Right lobe of liver (tissue), 4 donors: ENCODE results near the gene EIF4A3.

ENCODE experiments used
- CTCF ChIP-seq, 4 donors: fragments of 200-600 bp in 3 of 4; fragments of 450-650 bp in 1 of 4; IDR thresholded peaks; one replicate each; pipeline versions ENCODE4 v1.5.1 to v1.8.0; 2016 to 2022; ENCODE audit warnings: antibody characterized with exemption in 4 of 4, mild to moderate bottlenecking in 2 of 4
- POLR2A ChIP-seq: fragments of 450-650 bp; IDR thresholded peaks from one replicate; pipeline ENCODE4 v1.6.1; 2017; ENCODE audit warnings: antibody characterized with exemption, mild to moderate bottlenecking
- donor health status: DM: no; HTN: no; CAD: no.
- donor health status: DM: no; HTN: no; CAD: no.
- donor health status: DM: no; HTN: yes; CAD: no.

- peak; percentile 72 for TF ChIP-seq POLR2A
- TF ChIP-seq CTCF (IDR thresholded peaks at IDR 0.05), result peak; percentile 78 to 98 (median 88)
Measured at GRCh38 chr17:80101011-80101945, 45.6 kb downstream of the EIF4A3 start, which contains the start of gene GAA.
